A673 (cell line): ENCODE data around the gene ZBTB47.

Source experiments
- EZH2 ChIP-seq: fragments of 200-600 bp; sonication (generic); IDR thresholded peaks from 2 replicates; pipeline ENCODE4 v1.6.1; 2017; ENCODE audit warnings: borderline replicate concordance, low read depth, mild to moderate bottlenecking, mixed read lengths, antibody characterized with exemption, low read length; ENCODE audit not compliant: poor library complexity, severe bottlenecking
- TF ChIP-seq, protein P1 (sequence below): fragments of 300-800, 200-600 bp; sonication (generic); conservative IDR thresholded peaks from 2 replicates; pipeline ENCODE4 v1.5.1; 2017; ENCODE audit warnings: low read depth, mild to moderate bottlenecking, antibody characterized with exemption, low read length, moderate library complexity, mixed read lengths

DNA sequence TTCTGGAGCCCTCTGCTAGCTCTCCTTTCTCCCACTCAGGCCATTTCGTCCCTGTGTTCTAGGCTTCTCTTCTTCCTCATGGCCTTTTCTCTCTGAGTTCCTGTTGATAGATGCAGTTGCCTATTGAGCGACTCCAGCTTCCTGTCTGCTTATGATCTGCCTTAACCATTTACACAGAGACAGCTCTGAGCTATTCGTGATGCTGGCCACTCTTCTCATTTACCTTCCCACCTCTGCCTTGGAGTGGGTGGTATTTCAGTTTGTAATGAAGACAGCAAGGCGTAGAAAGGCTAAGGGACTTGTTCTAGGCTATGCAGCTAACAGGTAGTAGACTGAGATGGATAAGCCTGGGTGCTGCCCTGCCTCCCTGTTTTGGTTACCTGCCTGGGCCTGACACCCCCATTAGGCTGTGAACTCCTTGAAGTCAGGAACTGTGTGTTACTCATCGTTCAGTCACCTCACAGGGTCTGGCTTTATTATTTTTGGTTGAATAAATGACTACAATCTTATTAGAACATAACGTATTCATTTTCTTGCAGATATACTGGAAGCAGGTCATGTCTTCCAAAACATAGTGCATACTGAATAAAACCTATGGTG is 12.6 kb upstream of the ZBTB47 start:
- TF ChIP-seq, protein P1, sequence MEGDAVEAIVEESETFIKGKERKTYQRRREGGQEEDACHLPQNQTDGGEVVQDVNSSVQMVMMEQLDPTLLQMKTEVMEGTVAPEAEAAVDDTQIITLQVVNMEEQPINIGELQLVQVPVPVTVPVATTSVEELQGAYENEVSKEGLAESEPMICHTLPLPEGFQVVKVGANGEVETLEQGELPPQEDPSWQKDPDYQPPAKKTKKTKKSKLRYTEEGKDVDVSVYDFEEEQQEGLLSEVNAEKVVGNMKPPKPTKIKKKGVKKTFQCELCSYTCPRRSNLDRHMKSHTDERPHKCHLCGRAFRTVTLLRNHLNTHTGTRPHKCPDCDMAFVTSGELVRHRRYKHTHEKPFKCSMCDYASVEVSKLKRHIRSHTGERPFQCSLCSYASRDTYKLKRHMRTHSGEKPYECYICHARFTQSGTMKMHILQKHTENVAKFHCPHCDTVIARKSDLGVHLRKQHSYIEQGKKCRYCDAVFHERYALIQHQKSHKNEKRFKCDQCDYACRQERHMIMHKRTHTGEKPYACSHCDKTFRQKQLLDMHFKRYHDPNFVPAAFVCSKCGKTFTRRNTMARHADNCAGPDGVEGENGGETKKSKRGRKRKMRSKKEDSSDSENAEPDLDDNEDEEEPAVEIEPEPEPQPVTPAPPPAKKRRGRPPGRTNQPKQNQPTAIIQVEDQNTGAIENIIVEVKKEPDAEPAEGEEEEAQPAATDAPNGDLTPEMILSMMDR, result no peak
- TF ChIP-seq EZH2, result no peak
